Measurements from ENCODE around the gene DNAJC13.

Gene DNAJC13

GRCh38 chr3:132563420-132564069 is 146.2 kb downstream of the DNAJC13 start:
- no peak for TF ChIP-seq HDGF (IDR thresholded peaks at IDR 0.05; ENCODE audit: borderline replicate concordance)
- no peak for TF ChIP-seq FOXM1 (IDR thresholded peaks at IDR 0.05; ENCODE audit: borderline replicate concordance)
- TF ChIP-seq ELF4 (IDR thresholded peaks at IDR 0.05): no peak
- no peak for TF ChIP-seq SP1 (IDR thresholded peaks at IDR 0.05)
- no peak for TF ChIP-seq LEF1 (IDR thresholded peaks at IDR 0.05; ENCODE audit: borderline replicate concordance)
- TF ChIP-seq L3MBTL2 (conservative IDR thresholded peaks at IDR 0.05): no peak
- no peak for TF ChIP-seq FOXA1 (IDR thresholded peaks at IDR 0.05)
- no peak for TF ChIP-seq SUZ12 (IDR thresholded peaks at IDR 0.05)
- no peak for TF ChIP-seq CTBP1 (IDR thresholded peaks at IDR 0.05; ENCODE audit: borderline replicate concordance)
- TF ChIP-seq BHLHE40 (IDR thresholded peaks at IDR 0.05; ENCODE audit: borderline replicate concordance): no peak
- no peak for TF ChIP-seq ARNT (IDR thresholded peaks at IDR 0.05)
- TF ChIP-seq TARDBP (IDR thresholded peaks at IDR 0.05): no peak
- TF ChIP-seq NFRKB (IDR thresholded peaks at IDR 0.05): no peak
- TF ChIP-seq FOXK2 (IDR thresholded peaks at IDR 0.05): no peak
- no peak for TF ChIP-seq PKNOX1 (IDR thresholded peaks at IDR 0.05)
- TF ChIP-seq ZNF384 (IDR thresholded peaks at IDR 0.05): no peak
- CTCF ChIA-PET: no interaction called here
- DNase-seq (ENCODE audit: extremely low spot score): no peak
- POLR2A ChIA-PET: no interaction called here

- no peak for DNase-seq (ENCODE audit: extremely low spot score)
- TF ChIP-seq FOXM1 (IDR thresholded peaks at IDR 0.05; ENCODE audit: borderline replicate concordance) (no peak), NFRKB (IDR thresholded peaks at IDR 0.05) (no peak), HDGF (IDR thresholded peaks at IDR 0.05; ENCODE audit: borderline replicate concordance) (no peak), ARNT (IDR thresholded peaks at IDR 0.05) (no peak), SUZ12 (IDR thresholded peaks at IDR 0.05) (no peak), PKNOX1 (IDR thresholded peaks at IDR 0.05) (no peak), CTBP1 (IDR thresholded peaks at IDR 0.05; ENCODE audit: borderline replicate concordance) (no peak)
- POLR2A ChIA-PET: no interaction called here
- CTCF ChIA-PET: no interaction called here
Observed at GRCh38 chr3:132564070-132564465, 146.8 kb downstream of the DNAJC13 start.

- ChIA-PET POLR2A (no interaction called here), CTCF (no interaction called here)
- TF ChIP-seq TARDBP (IDR thresholded peaks at IDR 0.05) (no peak), SUZ12 (IDR thresholded peaks at IDR 0.05) (no peak), HDGF (IDR thresholded peaks at IDR 0.05; ENCODE audit: borderline replicate concordance) (no peak), LEF1 (IDR thresholded peaks at IDR 0.05; ENCODE audit: borderline replicate concordance) (no peak), ZNF384 (IDR thresholded peaks at IDR 0.05) (no peak), L3MBTL2 (conservative IDR thresholded peaks at IDR 0.05) (no peak), SP1 (IDR thresholded peaks at IDR 0.05) (no peak), PKNOX1 (IDR thresholded peaks at IDR 0.05) (no peak)
- no peak for DNase-seq (ENCODE audit: extremely low spot score)
Observed at GRCh38 chr3:132568422-132568821, 151.1 kb downstream of the DNAJC13 start.

- CTCF ChIA-PET: no interaction called here
- no peak for TF ChIP-seq ZNF384 (IDR thresholded peaks at IDR 0.05)
- TF ChIP-seq FOXM1 (IDR thresholded peaks at IDR 0.05; ENCODE audit: borderline replicate concordance): no peak
- no peak for TF ChIP-seq TARDBP (IDR thresholded peaks at IDR 0.05)
- no peak for TF ChIP-seq SP1 (IDR thresholded peaks at IDR 0.05)
- no peak for TF ChIP-seq CTBP1 (IDR thresholded peaks at IDR 0.05; ENCODE audit: borderline replicate concordance)
- TF ChIP-seq NFRKB (IDR thresholded peaks at IDR 0.05): no peak
- no peak for TF ChIP-seq ELF4 (IDR thresholded peaks at IDR 0.05)
- TF ChIP-seq FOXA1 (IDR thresholded peaks at IDR 0.05): no peak
- POLR2A ChIA-PET: no interaction called here
- no peak for DNase-seq (ENCODE audit: extremely low spot score)
Observed at GRCh38 chr3:132569153-132569552, 151.9 kb downstream of the DNAJC13 start.

- ChIA-PET CTCF (no interaction called here), POLR2A (no interaction called here)
- TF ChIP-seq TARDBP (IDR thresholded peaks at IDR 0.05): no peak
- TF ChIP-seq FOXM1 (IDR thresholded peaks at IDR 0.05; ENCODE audit: borderline replicate concordance): no peak
- no peak for TF ChIP-seq SP1 (IDR thresholded peaks at IDR 0.05)
- no peak for TF ChIP-seq HDGF (IDR thresholded peaks at IDR 0.05; ENCODE audit: borderline replicate concordance)
- no peak for TF ChIP-seq SUZ12 (IDR thresholded peaks at IDR 0.05)
- TF ChIP-seq FOXK2 (IDR thresholded peaks at IDR 0.05): no peak
- TF ChIP-seq FOXA1 (IDR thresholded peaks at IDR 0.05): no peak
- TF ChIP-seq ARNT (IDR thresholded peaks at IDR 0.05): no peak
- no peak for TF ChIP-seq BHLHE40 (IDR thresholded peaks at IDR 0.05; ENCODE audit: borderline replicate concordance)
- TF ChIP-seq ELF4 (IDR thresholded peaks at IDR 0.05): no peak
- no peak for TF ChIP-seq CTBP1 (IDR thresholded peaks at IDR 0.05; ENCODE audit: borderline replicate concordance)
- TF ChIP-seq ZNF384 (IDR thresholded peaks at IDR 0.05): no peak
- TF ChIP-seq PKNOX1 (IDR thresholded peaks at IDR 0.05): no peak
- TF ChIP-seq L3MBTL2 (conservative IDR thresholded peaks at IDR 0.05): no peak
- no peak for TF ChIP-seq NFRKB (IDR thresholded peaks at IDR 0.05)
- no peak for DNase-seq (ENCODE audit: extremely low spot score)
Observed at GRCh38 chr3:132569580-132569979, 152.3 kb downstream of the DNAJC13 start.

GRCh38 chr3:132570016-132570415 is 152.7 kb downstream of the DNAJC13 start:
- DNase-seq (ENCODE audit: extremely low spot score): no peak
- ChIA-PET CTCF (no interaction called here), POLR2A (no interaction called here)
- TF ChIP-seq ZNF384 (IDR thresholded peaks at IDR 0.05) (no peak), ARNT (IDR thresholded peaks at IDR 0.05) (no peak), CTBP1 (IDR thresholded peaks at IDR 0.05; ENCODE audit: borderline replicate concordance) (no peak), FOXK2 (IDR thresholded peaks at IDR 0.05) (no peak), NFRKB (IDR thresholded peaks at IDR 0.05) (no peak), PKNOX1 (IDR thresholded peaks at IDR 0.05) (no peak), TARDBP (IDR thresholded peaks at IDR 0.05) (no peak), LEF1 (IDR thresholded peaks at IDR 0.05; ENCODE audit: borderline replicate concordance) (no peak)

Data from HEK293T (cell line).